Esophagus muscularis mucosa (tissue), 4 donors: ENCODE measurements around the gene SOX14.

Experiments used
- EP300 ChIP-seq: sonication (generic); formaldehyde crosslinking; IDR thresholded peaks from one replicate; pipeline ENCODE4 v1.6.1; 2017; ENCODE audit warnings: antibody characterized with exemption
- POLR2A ChIP-seq: fragments of 450-650 bp; IDR thresholded peaks from one replicate; pipeline ENCODE4 v1.6.1; 2017; ENCODE audit warnings: antibody characterized with exemption, moderate library complexity, mild to moderate bottlenecking, low read depth
- TF ChIP-seq, protein P1 (sequence below), 3 experiments: fragments of 200-600 bp in 2 of 3; fragments of 450-650 bp in 1 of 3; sonication (generic) in 2 of 3; IDR thresholded peaks; one replicate each; pipeline ENCODE4 v1.5.1; 2017 to 2019; ENCODE audit warnings: antibody characterized with exemption in 3 of 3, mild to moderate bottlenecking in 2 of 3, moderate library complexity in 1 of 3

DNA sequence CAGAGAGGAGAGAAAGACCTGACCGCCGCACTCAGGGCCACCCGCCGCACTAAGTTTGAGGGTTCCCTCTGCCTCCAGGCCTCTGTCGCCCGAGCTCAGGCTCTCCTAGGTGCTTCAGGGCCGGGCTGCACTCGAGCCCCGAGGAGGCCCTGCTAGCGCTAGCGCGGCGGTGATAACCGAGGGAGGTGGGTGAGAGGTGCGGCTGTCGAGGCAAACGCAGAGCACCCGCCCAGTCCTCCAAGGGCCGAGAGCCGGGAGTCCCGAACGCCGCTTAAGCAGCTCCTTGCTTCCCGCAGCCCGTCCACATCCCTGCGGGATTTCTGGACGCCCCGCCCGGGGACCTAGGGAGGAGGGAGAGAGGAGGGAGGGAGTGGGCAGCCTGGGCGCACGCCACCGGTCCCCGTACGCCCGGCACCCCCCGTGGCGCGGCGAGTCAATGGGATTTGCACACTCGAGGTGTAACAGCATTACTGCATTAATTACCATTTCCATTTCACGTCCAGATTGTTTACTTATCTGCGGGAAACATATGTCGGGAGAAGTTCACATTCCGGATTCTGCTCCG, 6.8 kb downstream of the SOX14 start:
- no peak for TF ChIP-seq POLR2A
- TF ChIP-seq, protein P1, sequence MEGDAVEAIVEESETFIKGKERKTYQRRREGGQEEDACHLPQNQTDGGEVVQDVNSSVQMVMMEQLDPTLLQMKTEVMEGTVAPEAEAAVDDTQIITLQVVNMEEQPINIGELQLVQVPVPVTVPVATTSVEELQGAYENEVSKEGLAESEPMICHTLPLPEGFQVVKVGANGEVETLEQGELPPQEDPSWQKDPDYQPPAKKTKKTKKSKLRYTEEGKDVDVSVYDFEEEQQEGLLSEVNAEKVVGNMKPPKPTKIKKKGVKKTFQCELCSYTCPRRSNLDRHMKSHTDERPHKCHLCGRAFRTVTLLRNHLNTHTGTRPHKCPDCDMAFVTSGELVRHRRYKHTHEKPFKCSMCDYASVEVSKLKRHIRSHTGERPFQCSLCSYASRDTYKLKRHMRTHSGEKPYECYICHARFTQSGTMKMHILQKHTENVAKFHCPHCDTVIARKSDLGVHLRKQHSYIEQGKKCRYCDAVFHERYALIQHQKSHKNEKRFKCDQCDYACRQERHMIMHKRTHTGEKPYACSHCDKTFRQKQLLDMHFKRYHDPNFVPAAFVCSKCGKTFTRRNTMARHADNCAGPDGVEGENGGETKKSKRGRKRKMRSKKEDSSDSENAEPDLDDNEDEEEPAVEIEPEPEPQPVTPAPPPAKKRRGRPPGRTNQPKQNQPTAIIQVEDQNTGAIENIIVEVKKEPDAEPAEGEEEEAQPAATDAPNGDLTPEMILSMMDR (IDR thresholded peaks at IDR 0.05), result no peak
- no peak for TF ChIP-seq EP300
